Lung (tissue), 16 donors: ENCODE results near the gene LYAR. TPM values are rescaled to one million over a fixed set of nuclear protein-coding genes. Genes with fewer than 3 reads are reported as not detected.

Source experiments
- ATAC-seq: fragments of 200-7000 bp; cut with Tn5 transposase; one replicate; pipeline ENCODE4 v1.9.1; 2020; ENCODE audit warnings: moderate number of reproducible peaks; ENCODE audit not compliant: insufficient read depth, low FRiP score
- DNase-seq, 3 donors: peaks; one replicate each; pipeline ENCODE4 v3.0.0-alpha.2; 2013 to 2017
- H3K27ac ChIP-seq, 2 donors: one replicate each; pipeline ENCODE4 v1.5.1; 2013; ENCODE audit warnings: mild to moderate bottlenecking in 2 of 2, moderate library complexity in 2 of 2, control low read depth in 1 of 2, inconsistent platforms in 1 of 2, low read depth in 1 of 2, low read length in 1 of 2
- H3K27me3 ChIP-seq, 3 donors: one replicate each; pipeline ENCODE4 v1.5.1; 2013; ENCODE audit warnings: low read length in 2 of 3; ENCODE audit not compliant: control insufficient read depth in 3 of 3, insufficient read depth in 3 of 3
- H3K36me3 ChIP-seq, 4 donors: one replicate each; pipeline ENCODE4 v1.5.1; 2013; ENCODE audit warnings: low read length in 4 of 4, mild to moderate bottlenecking in 1 of 4, moderate library complexity in 1 of 4; ENCODE audit not compliant: control insufficient read depth in 4 of 4, insufficient read depth in 4 of 4
- H3K4me1 ChIP-seq, 5 donors: one replicate each; pipeline ENCODE4 v1.5.1; 2013; ENCODE audit warnings: low read length in 5 of 5, mild to moderate bottlenecking in 2 of 5, moderate library complexity in 1 of 5; ENCODE audit not compliant: control insufficient read depth in 5 of 5, insufficient read depth in 5 of 5
- H3K4me3 ChIP-seq: one replicate; pipeline ENCODE4 v1.5.1; 2013; ENCODE audit warnings: mild to moderate bottlenecking, control low read depth, moderate library complexity
- H3K9ac ChIP-seq, 2 donors: one replicate each; pipeline ENCODE4 v1.5.1; 2013; ENCODE audit warnings: low read length in 2 of 2, control low read depth in 1 of 2; ENCODE audit not compliant: insufficient read depth in 1 of 2
- H3K9me3 ChIP-seq, 4 donors: one replicate each; pipeline ENCODE4 v1.5.1; 2013; ENCODE audit warnings: low read length in 3 of 4, mild to moderate bottlenecking in 1 of 4, moderate library complexity in 1 of 4; ENCODE audit not compliant: control insufficient read depth in 4 of 4, insufficient read depth in 3 of 4
- CTCF ChIP-seq: IDR thresholded peaks from 2 replicates; pipeline ENCODE4 v1.5.1; 2012; ENCODE audit warnings: mild to moderate bottlenecking; ENCODE audit errors: control extremely low read depth, extremely low read depth
- WGBS, 2 donors: extraction: QIAGEN DNeasy Blood & Tissue Kit; methylation state at CpG; one replicate each; pipeline ENCODE4 v1.1.7; 2013; 5-methylcytosine and 5-hydroxymethylcytosine counted together
- long read RNA-seq, 5 donors: transcript quantifications; one replicate each; lab custom pipeline, GENCODE V29; 2026
- polyA plus RNA-seq, 2 donors: library from polyadenylated mRNA; stranded (reverse); fragments of 200-250 nt; gene quantifications; one replicate each; pipeline ENCODE4 v1.2.1, GENCODE V29; 2013
- total RNA-seq, 2 donors: library from RNA; depleted of rRNA in 1 of 2; stranded (reverse); fragments of >200 nt in 1 of 2; gene quantifications; one replicate each; pipeline ENCODE4 v1.2.1, GENCODE V29; 2014 to 2021
- donor health status: control.
- donor health status: control.
- donor health status: Bipolar disorder and iron deficiency.
- donor health status: healthy.
- donor health status: DM: yes; HTN: yes; CAD: no.

The LYAR gene
- total RNA-seq: 10 to 100 TPM in 1 of 2 donors, 1 to 10 TPM in 1; 9.3 to 11.8 TPM
- 10 to 100 TPM; 17.0 to 19.5 TPM for polyA plus RNA-seq
- long read RNA-seq, donor 1, partial matches to known transcripts: 0 of 2 reads
- long read RNA-seq, donor 1, other reads (novel, unspliced or antisense): 0 of 2 reads
- long read RNA-seq, donor 2, partial matches to known transcripts: 0 of 2 reads
- long read RNA-seq, donor 2, other reads (novel, unspliced or antisense): 0 of 2 reads
- long read RNA-seq, donor 3, partial matches to known transcripts: 0 of 3 reads
- long read RNA-seq, donor 3, other reads (novel, unspliced or antisense): 0 of 3 reads
- long read RNA-seq, donor 4, partial matches to known transcripts: 0 of 2 reads
- long read RNA-seq, donor 4, other reads (novel, unspliced or antisense): 0 of 2 reads
- long read RNA-seq, donor 5, transcript LYAR-201 (10 exons, 1,569 nt): major isoform, 5 of 5 reads
- long read RNA-seq, donor 5, partial matches to known transcripts: 0 of 5 reads
- long read RNA-seq, donor 5, other reads (novel, unspliced or antisense): 0 of 5 reads

DNA sequence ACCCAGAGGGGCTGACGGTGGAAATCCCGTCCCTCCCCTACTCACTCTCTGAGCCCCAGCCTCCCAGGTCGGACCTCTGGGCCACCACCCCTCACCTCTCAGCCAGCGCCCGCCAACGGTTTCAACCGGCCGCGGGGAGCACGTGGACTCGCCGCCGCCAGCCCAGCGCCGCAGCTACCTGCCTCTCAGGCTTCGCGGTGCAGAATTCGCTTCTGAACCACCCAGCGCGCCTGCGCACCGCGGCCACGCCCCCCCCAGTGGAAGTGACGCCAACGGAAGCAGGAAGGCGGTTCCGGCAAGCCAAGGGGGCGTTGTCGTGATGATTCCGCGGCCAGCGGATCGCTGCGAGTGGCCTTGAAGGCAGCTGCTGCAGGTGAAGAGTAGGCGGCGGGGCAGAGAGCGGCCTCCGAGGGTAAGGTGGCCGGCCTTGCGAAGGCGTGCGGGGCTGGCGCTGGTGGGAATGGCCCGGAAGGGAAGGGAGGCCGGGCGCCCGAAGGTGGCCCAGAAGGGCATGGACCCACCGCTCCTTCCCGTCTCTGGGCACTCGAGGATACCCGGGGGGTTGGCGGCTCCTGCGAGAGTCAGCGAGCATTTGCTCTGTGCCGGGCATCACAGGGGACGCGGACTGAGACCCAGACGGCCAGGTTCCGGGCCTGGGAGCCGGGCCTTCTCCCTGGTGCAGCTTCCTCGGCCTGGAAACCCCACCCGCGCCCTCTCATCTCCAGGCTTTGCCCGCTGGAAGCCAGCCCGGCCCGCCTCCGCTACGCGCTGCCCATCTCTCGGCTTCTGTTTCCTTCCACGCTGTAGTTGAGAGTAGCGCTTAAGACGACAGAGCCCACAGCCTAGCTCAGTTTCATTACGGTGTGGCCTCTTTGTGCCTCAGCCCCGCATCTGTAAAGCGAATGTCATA, at the start of gene LYAR, which contains the start of gene ZBTB49:
LYAR (minus strand) TSS at position 214 of the 910 bp plus-strand sequence. CDS start 6,412 bp downstream, outside the sequence.
ZBTB49 (plus strand) TSS at position 311 of the 910 bp plus-strand sequence. CDS start 9,695 bp downstream, outside the sequence.
- peak within 1 kb of the TSS; percentile 35 to 84 for H3K27ac ChIP-seq
- WGBS, 2 donors: 0 to 1% methylated on average over 76 to 77 of the region's 77 CpGs
- no peak for TF ChIP-seq CTCF

DNA sequence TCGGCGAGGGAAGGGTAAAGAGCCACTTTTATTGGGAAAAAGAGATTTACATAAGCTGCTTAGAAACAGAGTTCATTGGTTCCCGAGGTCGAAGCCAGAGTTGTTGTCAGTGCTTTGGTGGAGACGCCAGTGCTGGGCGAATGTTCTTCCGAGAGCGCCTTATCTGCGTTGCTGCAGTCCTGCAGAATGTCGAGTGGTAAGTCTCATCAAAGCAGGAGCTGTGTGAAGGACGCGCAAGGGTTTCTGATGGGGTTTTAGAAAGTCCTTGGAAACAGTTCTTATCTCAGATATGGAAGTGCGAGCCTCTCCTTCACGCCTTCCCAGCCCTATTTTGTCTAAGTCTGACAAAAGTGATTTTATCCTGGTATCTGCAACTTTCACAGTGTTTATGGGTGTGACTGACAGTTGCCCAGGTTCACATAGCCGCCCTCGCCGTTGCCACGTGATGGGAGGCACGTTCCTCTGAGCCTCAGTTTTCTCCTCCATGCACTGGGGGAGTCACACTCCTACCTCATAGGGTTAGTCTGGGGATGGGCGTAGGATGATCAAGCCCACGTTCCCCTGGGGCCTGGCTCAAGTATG, 49.6 kb upstream of the LYAR start:
- H3K9ac ChIP-seq: no peak overlapping the region
- ATAC-seq: peak; percentile 63
- 35 to 62% methylated on average over 21 of the region's 21 CpGs for WGBS, 2 donors
- H3K4me3 ChIP-seq: no peak overlapping the region
- H3K27ac ChIP-seq: no peak overlapping the region
- no peaks in the 10 kb centered on the region for H3K27me3 ChIP-seq
- H3K9me3 ChIP-seq: no peaks in the 10 kb centered on the region
- peak; percentile 55 to 83 (median 68) for DNase-seq
- no peak for TF ChIP-seq CTCF
- peaks cover 0 to 10% (median 0%) of the 10 kb centered on the region in 5 donors for H3K4me1 ChIP-seq
- H3K36me3 ChIP-seq: no peaks in the 10 kb centered on the region

More for the DNA sequence above, at the start of gene LYAR, which contains the start of gene ZBTB49:
- Histone ChIP-seq H3K4me1 (peaks cover 8 to 18% (median 14%) of the 10 kb centered on the region in 5 donors), H3K9ac (peak within 1 kb of the TSS; percentile 71 to 76), H3K36me3 (peaks cover 0 to 8% (median 1%) of the 10 kb centered on the region in 4 donors), H3K27me3 (no peaks in the 10 kb centered on the region), H3K9me3 (no peaks in the 10 kb centered on the region), H3K4me3 (peak within 1 kb of the TSS; percentile 96)
- peak; percentile 92 to 95 (median 93) for DNase-seq
- ATAC-seq: peak; percentile 98

DNA sequence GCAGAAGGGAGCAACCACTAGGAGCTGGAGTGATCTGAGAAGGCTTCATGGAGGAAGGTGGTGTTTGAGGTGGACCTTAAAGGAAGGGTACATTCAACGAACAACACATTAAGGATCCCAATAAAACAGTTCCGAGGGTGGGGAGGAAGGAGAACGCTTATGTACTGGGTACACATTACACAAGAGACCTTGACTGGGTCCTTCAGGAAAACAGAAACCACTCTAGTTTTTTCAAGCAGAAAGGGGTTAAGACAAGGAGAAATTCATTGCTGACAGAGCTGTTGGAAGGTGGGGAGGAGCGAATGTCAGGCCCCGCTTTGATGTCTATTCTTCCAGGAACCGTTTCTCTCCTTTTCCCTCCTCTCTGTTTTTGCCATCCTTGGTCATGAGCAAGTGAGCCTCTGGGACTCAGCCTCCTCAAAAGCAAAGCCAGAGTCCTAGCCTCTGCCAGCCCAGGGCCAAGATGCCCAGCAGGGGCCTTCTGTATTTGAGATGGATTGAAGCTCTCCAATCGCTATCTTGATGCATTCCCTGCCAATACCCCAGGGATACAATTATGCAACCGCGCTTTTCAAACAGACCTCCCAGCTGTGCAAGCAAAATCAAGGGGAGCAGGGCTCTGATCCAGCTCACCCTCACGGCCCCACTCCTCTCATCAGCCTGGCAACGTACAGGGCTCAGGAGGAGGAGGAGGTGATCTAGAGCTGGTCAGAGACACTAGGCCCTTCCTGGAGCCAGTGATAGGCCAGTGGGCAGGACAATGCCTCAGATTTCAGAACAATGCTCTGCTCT, 48.5 kb upstream of the LYAR start:
- no peaks in the 10 kb centered on the region for H3K9me3 ChIP-seq
- peak in 1 of 3 donors; percentile 56 for DNase-seq
- no peak overlapping the region for H3K27ac ChIP-seq
- 55 to 77% methylated on average over 11 of the region's 11 CpGs for WGBS, 2 donors
- TF ChIP-seq CTCF: no peak
- H3K4me3 ChIP-seq: no peak overlapping the region
- no peak for ATAC-seq
- no peaks in the 10 kb centered on the region for H3K36me3 ChIP-seq
- H3K27me3 ChIP-seq: no peaks in the 10 kb centered on the region
- peaks cover 0 to 10% (median 0%) of the 10 kb centered on the region in 5 donors for H3K4me1 ChIP-seq
- no peak overlapping the region for H3K9ac ChIP-seq
